Glomerular visceral epithelial cell (primary cell): Measurements from ENCODE around the gene GINS1.

Experiments used
- DNase-seq: peaks from one replicate; pipeline ENCODE4 v3.0.0-alpha.2; 2016; ENCODE audit errors: extremely low spot score

Gene GINS1

GRCh38 chr20:25407311-25408169, at the start of gene GINS1:
Gene GINS1, plus strand, starts transcription at chr20:25407673. Its CDS starts 148 bp downstream, at chr20:25407821.
- peak; percentile 96 for DNase-seq

- DNase-seq = peak; percentile 78
Measured at GRCh38 chr20:25360631-25361286, 46.7 kb upstream of the GINS1 start.

GRCh38 chr20:25361287-25361683, 46.2 kb upstream of the GINS1 start:
- peak; percentile 74 for DNase-seq

GRCh38 chr20:25364180-25364788, 43.2 kb upstream of the GINS1 start:
- DNase-seq = no peak

GRCh38 chr20:25364879-25365699, 42.4 kb upstream of the GINS1 start:
- DNase-seq = no peak

- DNase-seq = no peak
Measured at GRCh38 chr20:25368526-25368925, 38.9 kb upstream of the GINS1 start.

- no peak for DNase-seq
Measured at GRCh38 chr20:25368976-25369375, 38.5 kb upstream of the GINS1 start.

GRCh38 chr20:25369529-25369928, 37.9 kb upstream of the GINS1 start:
- DNase-seq = no peak

GRCh38 chr20:25369971-25370370, 37.5 kb upstream of the GINS1 start:
- DNase-seq = no peak

GRCh38 chr20:25372584-25373336, 34.7 kb upstream of the GINS1 start:
- DNase-seq = peak; percentile 87

- no peak for DNase-seq
Measured at GRCh38 chr20:25374842-25375241, 32.6 kb upstream of the GINS1 start.

- DNase-seq = no peak
Measured at GRCh38 chr20:25376236-25376635, 31.2 kb upstream of the GINS1 start.

- DNase-seq = peak; percentile 45
Measured at GRCh38 chr20:25376886-25377285, 30.6 kb upstream of the GINS1 start.

GRCh38 chr20:25378189-25378883, 29.1 kb upstream of the GINS1 start:
- no peak for DNase-seq

GRCh38 chr20:25378884-25379733, 28.4 kb upstream of the GINS1 start:
- no peak for DNase-seq

GRCh38 chr20:25380945-25381614, 26.4 kb upstream of the GINS1 start:
- DNase-seq = no peak

- no peak for DNase-seq
Measured at GRCh38 chr20:25382704-25383370, 24.6 kb upstream of the GINS1 start.

- peak; percentile 51 for DNase-seq
Measured at GRCh38 chr20:25389401-25389857, 18.0 kb upstream of the GINS1 start.
